Measurements from ENCODE around the gene CDH4. TPM values are rescaled to one million over a fixed set of nuclear protein-coding genes. Genes with fewer than 3 reads are reported as not detected.

Gene CDH4
- total and polyA plus RNA-seq, 8 donors = under 0.01 to 2.2 (median 0.11) TPM; not detected in 2

DNA sequence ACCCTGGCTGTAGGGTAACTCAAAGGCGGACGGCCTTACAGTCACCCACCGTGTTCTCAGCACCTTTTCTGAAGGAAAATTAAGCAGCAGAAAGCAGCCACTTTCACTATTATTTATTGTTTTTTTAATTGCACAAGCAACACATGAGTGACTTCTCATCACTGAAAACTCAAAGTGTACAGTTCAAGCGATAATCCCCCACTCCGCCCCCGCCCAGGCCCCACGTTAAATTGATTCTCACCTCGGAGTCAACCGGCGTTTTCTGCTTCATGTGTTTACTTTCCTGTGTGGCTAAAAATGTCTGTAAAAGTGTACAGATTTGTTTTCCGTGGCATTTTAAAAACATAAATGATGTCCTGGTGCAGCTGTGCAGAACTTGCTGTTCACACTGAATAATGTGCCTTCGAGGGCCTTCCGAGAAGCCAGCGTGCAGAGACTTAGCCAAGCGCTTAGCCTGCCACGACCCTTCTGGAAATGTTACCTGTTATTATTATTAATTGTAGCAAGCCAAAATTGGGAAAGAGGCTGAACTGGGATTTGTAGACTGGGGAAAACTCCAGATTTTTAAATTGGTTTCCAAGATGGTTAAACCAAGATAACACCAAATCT lies 335.7 kb downstream of the CDH4 start:
- Histone ChIP-seq H3K27me3 (peaks cover 0 to 51% (median 0%) of the 10 kb centered on the region in 3 donors), H3K4me3 (no peak overlapping the region), H3K36me3 (no peaks in the 10 kb centered on the region), H3K4me1 (peaks cover 0 to 17% (median 5%) of the 10 kb centered on the region in 4 donors), H3K27ac (no peak overlapping the region), H3K9me3 (peaks cover 9 to 23% (median 13%) of the 10 kb centered on the region in 4 donors)
- DNase-seq = no peak
- TF ChIP-seq EP300 (IDR thresholded peaks at IDR 0.05) = no peak
- TF ChIP-seq, protein P1, sequence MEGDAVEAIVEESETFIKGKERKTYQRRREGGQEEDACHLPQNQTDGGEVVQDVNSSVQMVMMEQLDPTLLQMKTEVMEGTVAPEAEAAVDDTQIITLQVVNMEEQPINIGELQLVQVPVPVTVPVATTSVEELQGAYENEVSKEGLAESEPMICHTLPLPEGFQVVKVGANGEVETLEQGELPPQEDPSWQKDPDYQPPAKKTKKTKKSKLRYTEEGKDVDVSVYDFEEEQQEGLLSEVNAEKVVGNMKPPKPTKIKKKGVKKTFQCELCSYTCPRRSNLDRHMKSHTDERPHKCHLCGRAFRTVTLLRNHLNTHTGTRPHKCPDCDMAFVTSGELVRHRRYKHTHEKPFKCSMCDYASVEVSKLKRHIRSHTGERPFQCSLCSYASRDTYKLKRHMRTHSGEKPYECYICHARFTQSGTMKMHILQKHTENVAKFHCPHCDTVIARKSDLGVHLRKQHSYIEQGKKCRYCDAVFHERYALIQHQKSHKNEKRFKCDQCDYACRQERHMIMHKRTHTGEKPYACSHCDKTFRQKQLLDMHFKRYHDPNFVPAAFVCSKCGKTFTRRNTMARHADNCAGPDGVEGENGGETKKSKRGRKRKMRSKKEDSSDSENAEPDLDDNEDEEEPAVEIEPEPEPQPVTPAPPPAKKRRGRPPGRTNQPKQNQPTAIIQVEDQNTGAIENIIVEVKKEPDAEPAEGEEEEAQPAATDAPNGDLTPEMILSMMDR (IDR thresholded peaks at IDR 0.05) = no peak
- TF ChIP-seq POLR2AphosphoS5 (IDR thresholded peaks at IDR 0.05) = no peak
- no peak for TF ChIP-seq POLR2A (IDR thresholded peaks at IDR 0.05)
- 71 to 76% (median 74%) methylated on average over 16 of the region's 16 CpGs for WGBS, 5 donors
- intact Hi-C loops (cut with DNase I; ENCODE audit: low total_unique reads) = no loop called here

DNA sequence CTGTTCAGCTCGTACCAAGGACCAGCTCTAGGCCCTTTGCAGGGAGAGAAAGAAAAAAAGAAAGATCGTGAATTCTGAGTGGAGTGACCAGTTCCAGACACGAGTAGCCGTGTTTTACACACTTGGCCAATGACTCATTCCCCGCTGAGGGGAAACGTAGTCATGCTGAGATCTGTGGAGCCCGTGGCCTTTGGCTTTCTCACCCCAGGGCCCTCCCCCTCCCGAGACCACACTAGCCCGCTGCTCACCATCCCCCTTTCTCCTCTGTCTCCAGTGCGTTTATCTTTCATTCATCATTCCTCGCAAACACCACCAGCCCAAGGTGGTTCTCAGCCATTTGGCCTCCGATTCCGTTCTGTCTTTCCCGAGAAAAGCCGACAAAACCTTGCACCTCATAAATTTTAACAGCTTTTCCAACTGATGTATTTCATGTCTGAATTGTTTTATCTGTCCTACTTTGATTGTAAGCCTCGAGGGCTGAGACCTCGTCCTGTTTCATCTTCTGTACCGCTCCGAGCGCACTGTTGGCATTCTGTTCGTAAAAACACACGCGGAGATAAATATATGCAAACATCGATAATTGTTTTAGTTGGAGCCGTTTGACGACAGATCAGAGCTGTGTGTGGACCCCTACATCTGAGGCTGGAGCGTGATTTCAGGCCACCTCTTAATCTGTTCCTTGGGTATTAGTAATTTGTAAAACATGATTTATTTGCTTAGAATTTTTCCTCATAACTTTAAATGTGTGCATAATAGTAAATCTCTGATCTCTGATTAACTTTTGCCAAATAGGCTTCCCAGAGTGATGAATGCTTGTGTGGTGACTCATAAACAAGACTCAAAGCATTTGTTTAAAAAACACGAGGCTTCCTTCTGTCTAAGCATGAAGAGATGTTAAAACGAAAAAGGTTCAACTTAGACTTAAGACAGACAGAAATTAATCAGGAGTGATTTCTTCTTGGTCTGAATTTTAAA lies 336.6 kb downstream of the CDH4 start:
- intact Hi-C loops (cut with DNase I; ENCODE audit: low total_unique reads) = no loop called here
- H3K36me3 ChIP-seq = no peaks in the 10 kb centered on the region
- peaks cover 0 to 17% (median 5%) of the 10 kb centered on the region in 4 donors for H3K4me1 ChIP-seq
- peaks cover 0 to 42% (median 0%) of the 10 kb centered on the region in 3 donors for H3K27me3 ChIP-seq
- H3K27ac ChIP-seq = no peak overlapping the region
- peak in 1 of 2 donors; percentile 25 for DNase-seq
- H3K9me3 ChIP-seq = peaks cover 9 to 33% (median 22%) of the 10 kb centered on the region in 4 donors
- H3K4me3 ChIP-seq = peak overlapping the region in 1 of 4 donors; percentile 1
- 19 to 26% (median 23%) methylated on average over 29 of the region's 29 CpGs for WGBS, 5 donors
- TF ChIP-seq POLR2AphosphoS5 (IDR thresholded peaks at IDR 0.05) = no peak
- TF ChIP-seq EP300 (IDR thresholded peaks at IDR 0.05) = no peak
- TF ChIP-seq, protein P1 (IDR thresholded peaks at IDR 0.05) = no peak
- TF ChIP-seq POLR2A (IDR thresholded peaks at IDR 0.05) = no peak

DNA sequence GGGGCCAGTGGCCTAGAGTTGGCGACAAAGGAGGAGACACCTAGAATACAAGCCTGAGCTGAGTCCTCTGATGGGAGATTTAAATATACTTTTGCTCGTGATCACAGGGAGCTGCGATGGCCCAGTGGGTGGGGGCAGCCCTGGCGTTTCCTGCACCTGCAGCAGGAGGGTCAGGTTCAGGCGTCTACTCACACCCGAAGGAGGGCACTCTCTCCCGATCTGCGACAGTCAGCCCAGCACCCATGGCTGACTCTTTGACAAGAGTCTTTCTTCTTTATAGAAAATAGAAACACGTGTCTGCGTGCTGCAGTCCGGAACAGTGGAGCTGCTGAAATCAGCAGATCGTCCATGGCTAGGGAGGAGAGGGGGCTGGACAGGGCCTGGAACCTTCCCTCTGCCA lies 338.2 kb downstream of the CDH4 start:
- Histone ChIP-seq H3K9me3 (peaks cover 9 to 40% (median 31%) of the 10 kb centered on the region in 4 donors), H3K36me3 (no peaks in the 10 kb centered on the region), H3K4me3 (no peak overlapping the region), H3K27me3 (peaks cover 0 to 27% (median 0%) of the 10 kb centered on the region in 3 donors), H3K27ac (no peak overlapping the region), H3K4me1 (peaks cover 0 to 17% (median 5%) of the 10 kb centered on the region in 4 donors)
- TF ChIP-seq, protein P1 (IDR thresholded peaks at IDR 0.05) = no peak
- TF ChIP-seq EP300 (IDR thresholded peaks at IDR 0.05) (no peak), POLR2AphosphoS5 (IDR thresholded peaks at IDR 0.05) (no peak), POLR2A (IDR thresholded peaks at IDR 0.05) (no peak)
- DNase-seq = no peak
- intact Hi-C loops (cut with DNase I; ENCODE audit: low total_unique reads) = no loop called here
- 69 to 78% (median 75%) methylated on average over 12 of the region's 12 CpGs for WGBS, 5 donors

DNA sequence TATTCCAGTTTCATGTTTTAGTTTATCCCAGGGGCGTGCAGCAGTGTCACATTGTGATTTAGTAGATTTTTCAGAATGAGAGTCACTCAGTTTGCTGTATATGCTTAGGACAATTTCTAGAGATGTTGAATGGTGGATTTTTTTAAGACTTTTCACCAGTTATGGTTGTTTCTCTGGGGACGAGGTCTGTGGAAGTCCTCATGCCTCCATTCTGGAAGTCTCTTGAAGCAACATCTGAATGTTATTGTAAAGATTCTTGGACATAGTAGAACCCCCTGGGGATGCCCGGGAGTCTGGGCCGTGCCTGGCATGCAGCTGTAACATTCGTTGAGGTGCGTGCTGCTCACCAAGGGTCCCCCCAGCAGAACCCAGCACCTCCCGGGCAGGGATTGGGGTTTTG lies 341.5 kb downstream of the CDH4 start:
- Histone ChIP-seq H3K9me3 (peaks cover 14 to 69% (median 54%) of the 10 kb centered on the region in 4 donors), H3K27ac (no peak overlapping the region), H3K4me3 (no peak overlapping the region), H3K27me3 (peaks cover 0 to 19% (median 0%) of the 10 kb centered on the region in 3 donors), H3K36me3 (no peaks in the 10 kb centered on the region), H3K4me1 (peaks cover 0 to 10% (median 1%) of the 10 kb centered on the region in 4 donors)
- no peak for DNase-seq
- intact Hi-C loops (cut with DNase I; ENCODE audit: low total_unique reads) = no loop called here
- 83 to 88% (median 85%) methylated on average over 7 of the region's 7 CpGs for WGBS, 5 donors
- no peak for TF ChIP-seq POLR2AphosphoS5 (IDR thresholded peaks at IDR 0.05)
- no peak for TF ChIP-seq POLR2A (IDR thresholded peaks at IDR 0.05)
- no peak for TF ChIP-seq EP300 (IDR thresholded peaks at IDR 0.05)
- TF ChIP-seq, protein P1 (IDR thresholded peaks at IDR 0.05) = no peak
